ENCODE results near the gene POFUT2.
"Not testable (repeated sequence)": the region's sequence is repeated elsewhere in the genome, so short reads cannot be mapped to it uniquely, and the experiment has no call there.

POFUT2 gene

DNA sequence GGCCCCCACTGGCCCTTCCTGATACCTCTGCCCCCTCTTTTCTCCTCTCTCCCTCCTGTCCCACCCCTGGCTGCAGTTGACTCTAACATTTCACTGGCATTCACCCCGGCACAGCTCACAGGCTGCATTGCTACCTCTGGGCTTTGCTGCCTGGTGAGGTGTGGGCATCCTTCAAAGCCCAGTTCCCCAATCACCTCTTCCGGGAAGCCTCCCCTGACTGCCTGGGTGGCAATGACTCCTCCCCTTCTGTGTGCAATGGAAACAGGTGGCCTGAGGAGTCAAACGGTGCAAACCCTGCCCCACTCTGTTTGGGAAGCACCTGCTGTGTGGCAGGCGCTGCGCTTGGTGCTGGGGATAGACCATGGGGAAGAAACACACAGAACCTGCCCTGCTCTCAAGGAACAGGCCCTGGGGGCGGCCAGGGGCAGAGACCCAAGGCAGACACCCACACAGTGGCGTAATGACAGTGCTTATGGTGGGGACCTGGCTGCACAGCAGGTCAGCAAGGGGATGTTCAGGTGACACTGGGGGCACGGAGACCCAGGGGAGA is 39.3 kb upstream of the POFUT2 start:
- no peak for DNase-seq (ENCODE audit: low read depth in 2 of 3, low spot score in 1 of 3)

DNA sequence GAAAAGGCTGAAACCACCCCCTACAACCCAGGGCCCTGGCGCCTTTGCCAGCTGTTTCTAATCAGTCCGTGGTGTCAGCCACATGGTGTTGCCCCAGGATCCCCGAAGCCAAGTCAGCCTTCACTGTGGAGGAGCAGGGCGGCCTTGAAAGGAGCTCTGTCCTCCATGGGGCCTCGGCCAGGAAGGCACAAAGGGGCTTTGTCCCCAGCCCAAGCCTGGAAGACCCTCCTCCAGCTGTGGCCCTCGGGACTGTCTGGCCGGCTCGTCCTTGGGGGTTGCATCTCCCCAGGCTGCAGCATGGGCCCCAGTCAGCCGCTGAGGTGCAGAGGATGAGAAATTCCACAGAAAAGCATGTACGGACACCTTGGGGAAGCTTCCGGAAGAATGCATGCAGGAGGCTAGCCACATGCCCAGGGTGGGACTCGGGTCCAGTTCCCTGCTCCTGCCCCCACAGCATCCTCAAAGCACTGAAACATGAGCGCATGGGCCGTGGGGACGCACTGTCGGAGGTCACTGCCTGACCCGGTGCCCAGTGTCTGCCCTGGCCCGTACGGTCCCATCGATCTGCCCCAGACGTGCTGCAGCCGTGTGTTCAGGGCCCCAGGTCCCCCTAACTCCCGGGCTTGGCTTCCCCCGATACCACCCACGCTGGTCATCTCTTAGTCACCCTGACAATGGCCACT is 38.6 kb upstream of the POFUT2 start:
- no peak for DNase-seq (ENCODE audit: low read depth in 2 of 3, low spot score in 1 of 3)

DNA sequence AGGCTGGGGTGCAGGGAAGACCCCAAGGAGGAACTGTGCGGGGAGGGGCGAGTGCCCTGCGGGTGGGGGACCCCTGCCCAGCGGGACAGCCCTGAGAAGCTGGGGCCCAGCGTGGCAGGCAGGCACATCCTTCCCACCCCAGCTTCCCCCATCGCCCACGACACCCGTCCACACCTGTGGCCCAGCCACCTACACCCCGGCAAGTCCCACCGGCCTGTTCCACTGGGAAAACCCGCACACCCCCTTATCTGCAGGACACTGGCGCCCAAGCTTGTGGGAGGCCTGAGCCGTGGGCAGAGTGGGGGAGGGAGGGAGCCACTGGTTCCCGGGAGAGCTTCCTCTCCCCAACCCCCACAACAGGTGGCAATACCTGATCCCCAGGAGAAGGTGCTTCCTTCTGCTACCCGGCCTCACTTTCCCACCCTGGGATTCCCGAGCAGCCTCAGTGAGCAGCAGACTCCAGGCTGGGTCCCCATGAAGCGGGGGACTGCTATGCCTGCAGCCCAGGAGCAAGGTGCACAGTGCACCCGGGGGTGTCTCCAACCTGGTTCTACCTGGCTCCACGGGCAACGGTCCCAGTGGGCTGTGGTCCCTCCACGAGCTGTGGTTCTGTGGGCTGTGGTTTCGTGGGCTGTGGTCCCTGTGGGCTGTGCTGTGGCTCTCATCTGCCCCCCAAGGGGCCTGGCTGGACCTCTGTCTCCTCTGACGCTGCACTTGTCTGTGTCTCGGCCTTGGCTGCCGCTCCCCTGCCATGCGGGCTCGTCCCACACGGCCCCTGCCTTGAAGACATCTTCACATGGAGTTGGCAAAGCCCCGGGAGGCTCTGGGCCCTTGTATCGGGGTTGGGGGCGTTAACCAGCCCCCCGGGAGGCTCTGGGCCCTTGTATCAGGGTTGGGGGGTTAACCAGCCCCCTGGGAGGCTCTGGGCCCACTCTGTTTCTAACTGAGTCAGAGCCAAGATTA is 37.8 kb upstream of the POFUT2 start:
- no peak for DNase-seq (ENCODE audit: low read depth in 2 of 3, low spot score in 1 of 3)

DNA sequence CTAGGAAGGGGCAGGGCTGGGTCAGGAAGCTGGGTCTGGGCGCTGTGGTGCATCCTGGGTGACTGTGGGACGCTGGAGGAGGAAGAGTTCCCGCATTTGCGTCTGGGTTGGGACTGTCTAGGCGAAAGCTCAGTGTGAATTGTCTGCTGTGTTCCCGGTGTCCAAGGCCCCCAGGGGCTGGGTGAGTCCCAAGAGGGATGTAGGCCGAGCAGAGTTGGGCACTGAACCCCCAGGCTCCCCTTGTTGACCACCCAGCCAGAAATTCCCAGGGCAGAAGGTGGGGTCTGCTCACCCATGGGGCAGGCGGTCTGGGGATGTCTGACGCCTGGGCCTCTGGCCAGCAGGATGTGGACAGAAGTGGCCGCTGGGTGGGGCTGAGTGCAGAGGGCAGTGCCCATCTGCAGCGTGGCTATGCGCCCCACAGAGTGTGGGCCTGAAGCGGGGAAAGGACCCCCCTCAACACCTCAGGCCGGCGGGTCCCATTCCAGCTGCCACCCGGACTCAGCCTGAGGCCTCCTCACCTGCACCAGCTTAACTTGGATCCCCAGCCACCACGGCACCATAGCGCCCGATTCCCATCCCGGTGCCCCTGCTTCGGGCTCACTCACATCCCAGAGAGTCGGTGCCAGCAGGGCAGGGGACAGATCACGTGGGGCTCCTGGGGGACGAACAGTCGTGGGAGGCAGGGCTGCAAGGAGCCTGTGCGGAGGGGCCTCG is 37.0 kb upstream of the POFUT2 start:
- no peak for DNase-seq (ENCODE audit: low read depth in 2 of 3, low spot score in 1 of 3)

DNA sequence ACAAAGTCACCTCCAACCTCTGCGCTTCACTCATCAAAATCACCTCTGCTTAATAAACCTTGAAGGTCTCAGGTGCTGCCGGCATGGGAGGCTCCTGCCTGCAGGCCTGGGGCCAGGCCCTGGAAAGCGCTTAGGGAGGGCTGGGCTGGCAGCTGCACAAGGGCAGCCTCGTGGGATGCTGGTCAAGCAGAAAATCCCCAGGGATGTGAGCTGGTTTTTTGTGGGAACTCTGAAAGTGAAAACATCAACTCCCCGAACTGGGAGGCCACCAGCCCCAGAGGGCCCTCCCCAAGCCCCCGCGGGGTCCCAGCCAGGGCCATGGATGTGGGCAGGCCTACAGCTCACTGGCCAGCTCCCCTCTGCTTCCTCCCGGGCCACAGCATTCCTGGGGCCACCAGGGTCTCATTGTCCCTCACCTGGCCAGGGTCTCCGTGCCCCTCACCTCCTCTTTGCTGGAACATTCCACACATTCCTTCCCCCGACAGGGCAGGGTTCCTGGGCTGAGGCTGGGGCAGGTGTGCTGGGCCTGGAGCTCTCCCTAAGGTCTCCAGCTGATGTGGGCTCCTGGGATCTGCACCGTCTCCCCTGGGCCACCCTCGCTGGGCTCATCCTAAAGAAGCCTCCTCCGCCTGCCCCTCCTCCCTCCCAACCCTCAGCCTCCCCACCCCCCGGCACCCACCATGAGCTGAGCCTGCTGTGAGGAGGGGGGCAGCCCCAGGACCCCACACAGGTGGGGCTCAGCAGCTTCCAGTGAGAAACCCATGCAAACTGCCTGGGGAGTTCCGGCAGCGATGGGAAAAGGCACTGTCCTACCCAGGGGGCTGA is 36.0 kb upstream of the POFUT2 start:
- DNase-seq (ENCODE audit: low read depth in 2 of 3, low spot score in 1 of 3): no peak

DNA sequence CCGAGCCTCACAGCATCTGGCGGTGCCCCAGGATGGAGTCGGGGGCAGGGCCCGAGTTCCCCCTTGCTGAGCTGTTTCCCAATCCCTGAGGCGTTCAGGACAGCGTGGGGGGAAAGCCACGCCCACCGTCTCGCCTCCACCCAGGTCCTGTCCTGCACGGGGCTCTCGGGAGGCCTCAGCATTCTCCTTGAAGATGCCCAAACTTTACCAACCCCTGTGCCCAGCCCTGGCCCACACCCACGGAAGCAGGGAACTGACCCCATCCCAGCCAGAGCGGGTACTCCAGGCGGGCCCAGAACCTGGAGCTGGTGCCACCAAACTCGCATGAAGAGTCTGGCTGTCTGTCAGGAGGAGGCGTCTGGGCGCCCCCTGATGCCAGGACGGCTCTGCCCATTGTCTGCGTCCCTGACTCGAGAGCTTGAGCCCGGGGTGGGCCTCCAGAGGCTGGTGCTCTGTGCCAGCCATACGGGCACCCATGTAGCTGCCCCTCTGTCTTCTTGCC is 35.3 kb upstream of the POFUT2 start:
- DNase-seq (ENCODE audit: low read depth in 2 of 3, low spot score in 1 of 3): no peak

DNA sequence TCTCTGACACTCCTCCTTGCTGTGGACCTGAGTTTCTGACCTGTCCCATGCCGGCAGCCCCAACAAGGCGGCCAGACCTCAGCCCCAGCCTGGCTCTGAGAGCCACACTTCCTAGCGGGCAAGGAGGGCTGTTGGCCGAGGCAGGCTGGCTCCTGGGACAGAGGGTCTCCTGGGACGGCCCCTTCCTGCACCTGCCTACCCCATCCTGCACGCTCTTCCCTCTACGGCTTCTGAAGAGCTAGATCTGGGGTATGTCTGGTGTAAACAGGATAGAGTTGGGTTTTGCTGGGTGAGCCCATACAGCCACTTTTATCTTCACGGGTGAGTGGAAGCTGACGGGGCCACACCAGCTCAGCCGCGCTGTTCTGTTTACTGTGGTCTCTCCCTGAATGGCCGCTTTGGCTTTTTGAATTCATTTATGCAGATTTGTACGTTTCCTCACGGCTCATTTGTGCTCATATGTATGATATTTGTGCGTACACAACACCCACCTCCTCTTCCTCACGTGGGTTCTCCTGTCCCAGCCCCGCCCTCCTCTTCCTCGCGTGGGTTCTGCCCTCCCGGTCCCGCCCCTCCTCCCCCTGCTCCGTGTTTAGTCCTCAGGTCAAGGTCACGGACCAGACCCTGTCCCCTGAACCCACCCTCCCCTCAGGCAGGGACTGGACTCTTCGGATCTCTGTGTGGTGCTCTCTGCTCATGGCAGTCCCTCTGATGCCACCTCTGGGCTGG is 34.7 kb upstream of the POFUT2 start:
- DNase-seq (ENCODE audit: low read depth in 2 of 3, low spot score in 1 of 3): no peak

DNA sequence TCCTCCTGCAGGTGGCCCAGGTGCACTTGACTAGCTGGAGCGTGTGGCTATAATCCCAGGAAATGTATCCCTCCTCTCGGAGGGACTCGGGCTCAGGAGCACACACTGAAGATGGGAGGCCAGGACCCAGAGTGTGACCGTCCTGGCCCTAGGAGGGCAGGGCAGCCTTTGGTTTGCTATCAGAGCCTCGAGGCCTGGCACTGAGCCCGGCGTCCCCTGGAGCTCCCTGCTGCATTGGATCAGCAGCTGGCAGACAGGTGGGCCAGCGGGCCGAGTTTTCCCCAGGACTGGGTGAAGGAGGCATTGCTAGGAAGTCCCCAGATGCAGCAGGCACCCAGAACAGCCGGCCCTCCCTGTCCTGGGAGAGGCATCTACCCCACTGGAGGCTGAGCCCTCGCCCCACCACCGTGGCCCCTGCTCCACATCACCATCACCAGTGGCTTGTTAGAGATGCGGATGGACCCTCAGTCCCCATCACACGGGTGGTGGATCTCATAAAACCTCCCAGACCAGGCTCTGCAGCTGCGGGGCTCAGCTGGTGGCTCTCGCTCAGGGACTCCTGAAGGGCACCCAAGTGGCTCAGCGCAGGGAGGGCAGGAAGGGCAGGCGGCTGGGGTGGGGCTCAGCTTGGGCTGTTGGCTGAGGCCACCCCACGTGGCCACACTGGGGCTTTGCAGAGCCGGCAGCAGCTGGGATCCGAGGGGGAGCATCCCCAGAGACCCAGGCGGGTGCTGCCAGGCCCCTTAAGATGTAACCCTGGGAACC is 32.7 kb upstream of the POFUT2 start:
- DNase-seq (ENCODE audit: low read depth in 2 of 3, low spot score in 1 of 3): no peak

DNA sequence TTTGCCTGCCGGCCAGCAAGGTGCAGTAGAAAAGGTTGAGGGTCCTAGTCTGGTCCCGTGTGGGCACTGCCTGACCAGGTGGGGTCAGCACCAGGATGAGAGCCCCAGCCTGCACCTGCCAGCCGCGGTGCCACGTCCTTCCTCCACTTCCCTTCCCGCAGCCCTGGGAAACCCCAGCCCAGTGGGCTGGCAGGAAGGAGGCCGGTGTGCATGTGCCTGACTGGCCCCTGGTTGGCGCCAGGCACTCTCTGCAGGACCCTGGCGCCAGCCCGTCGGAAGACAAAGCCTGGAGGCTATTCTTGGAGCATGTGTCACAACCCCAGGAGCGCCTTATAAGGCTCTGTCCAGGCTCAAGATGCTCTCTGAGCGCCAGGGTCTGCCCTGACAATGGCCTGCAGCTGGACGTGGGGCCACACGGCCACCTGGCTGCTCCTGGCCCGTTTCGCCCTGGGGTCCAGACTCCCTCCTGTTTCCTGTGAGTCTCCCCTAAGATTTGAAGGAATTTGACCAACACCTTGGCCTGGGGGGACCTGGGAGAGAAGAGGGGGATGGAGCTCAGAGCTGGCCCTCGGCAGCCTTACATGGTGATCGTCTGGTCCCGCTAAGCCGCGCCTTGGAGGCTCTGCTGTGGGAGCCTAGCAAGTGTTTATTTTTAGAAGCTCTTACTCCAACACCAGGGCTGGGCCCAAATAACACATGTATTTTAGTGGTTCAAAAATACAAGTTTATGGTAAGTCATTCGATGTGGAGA is 31.9 kb upstream of the POFUT2 start:
- no peak for DNase-seq (ENCODE audit: low read depth in 2 of 3, low spot score in 1 of 3)

DNA sequence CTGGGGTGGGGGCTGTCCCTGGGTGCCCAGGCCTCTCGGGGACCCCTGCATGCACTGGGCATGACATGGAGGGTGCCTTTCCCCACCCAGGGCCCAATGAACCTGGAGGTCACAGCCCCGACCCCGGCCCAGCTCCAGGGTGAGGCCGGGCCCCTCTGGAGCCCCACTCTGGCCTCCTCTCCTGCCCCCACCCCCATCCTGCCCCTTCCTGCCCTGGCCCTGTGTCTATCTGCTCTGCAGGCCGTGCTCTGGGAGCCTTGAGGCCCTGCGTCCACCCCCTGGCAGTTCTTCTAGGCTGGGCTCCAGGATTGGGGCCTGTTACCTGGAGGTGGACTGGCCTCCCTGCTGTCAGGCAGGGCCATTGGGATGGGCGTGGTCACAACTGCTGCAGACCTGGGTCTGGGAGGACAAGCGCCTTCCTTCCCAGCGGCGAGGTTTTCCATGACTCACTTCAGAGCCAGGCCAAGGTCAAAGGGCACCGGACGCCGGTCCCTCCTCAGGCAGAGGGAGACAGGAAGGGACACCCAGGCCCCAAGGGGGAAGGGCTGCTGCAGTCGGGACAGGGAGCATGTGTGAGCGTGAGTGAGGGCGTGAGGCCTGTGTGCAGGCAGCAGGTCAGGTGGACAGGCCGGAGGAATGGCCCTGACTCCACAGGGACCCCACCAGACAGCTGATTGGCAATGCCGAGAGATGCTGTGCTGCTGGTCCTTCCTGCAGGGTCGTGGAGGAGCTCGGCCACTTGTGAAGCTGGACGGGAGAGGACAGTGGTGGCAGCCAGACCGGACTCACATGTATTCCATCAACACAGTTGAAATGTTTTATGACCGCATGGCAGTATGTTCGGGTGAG is 31.1 kb upstream of the POFUT2 start:
- DNase-seq (ENCODE audit: low read depth in 2 of 3, low spot score in 1 of 3): no peak

DNA sequence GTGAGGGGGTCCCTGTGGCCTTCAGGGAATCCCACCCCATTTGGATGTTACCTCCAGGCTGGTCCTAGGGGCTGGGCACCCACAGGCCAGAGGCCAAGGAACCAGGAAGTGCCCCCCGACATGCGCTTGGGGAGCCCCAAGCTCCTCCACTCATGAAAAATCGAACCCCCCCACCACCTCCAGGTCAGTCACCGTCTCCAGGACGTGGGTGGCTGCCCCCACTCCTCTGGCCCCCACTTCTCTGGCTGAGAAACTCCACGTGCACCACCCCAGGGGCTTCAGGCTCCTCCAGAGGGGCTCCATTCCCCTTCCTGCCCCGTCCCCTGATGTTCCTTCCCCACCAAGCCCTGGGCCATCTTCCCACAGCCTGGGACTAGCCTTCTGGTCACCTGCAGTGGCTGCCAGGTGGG is 30.5 kb upstream of the POFUT2 start:
- DNase-seq (ENCODE audit: low read depth in 2 of 3, low spot score in 1 of 3): no peak

DNA sequence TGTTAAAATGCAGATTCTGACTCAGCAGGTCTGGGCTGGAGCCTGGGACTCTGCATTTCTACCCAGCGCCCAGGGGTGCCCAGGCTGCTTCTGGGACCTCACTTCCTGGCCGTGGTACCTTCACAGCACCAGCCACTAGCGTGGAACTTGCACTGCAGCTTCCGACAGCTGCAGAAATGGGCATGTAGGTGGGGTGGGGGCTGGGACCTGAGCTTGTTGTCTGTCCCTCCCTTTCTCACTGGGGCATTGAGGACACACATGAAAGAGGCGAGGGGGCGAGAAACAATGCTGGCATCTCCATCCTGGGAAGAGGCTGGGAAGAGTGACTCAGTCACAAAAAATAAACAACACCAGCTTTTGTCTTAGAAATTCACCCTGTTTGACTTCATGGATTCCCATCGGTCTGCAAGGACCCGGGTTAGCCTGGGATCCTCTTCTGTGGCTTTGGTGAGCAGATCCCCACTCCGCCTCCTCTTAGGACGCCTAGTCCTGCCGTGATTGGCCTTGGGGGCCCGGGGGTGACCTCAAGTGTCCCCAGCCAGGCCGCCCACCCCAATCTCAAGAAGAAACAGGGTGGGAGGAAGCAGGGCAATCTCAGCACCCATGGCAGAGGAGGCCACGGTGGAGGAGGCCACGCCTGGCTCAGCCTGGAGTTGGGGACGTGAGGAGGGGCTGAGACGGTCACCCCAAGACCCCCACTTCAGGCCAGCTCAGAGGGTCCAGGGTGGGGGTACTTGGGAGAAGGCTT is 29.9 kb upstream of the POFUT2 start:
- no peak for DNase-seq (ENCODE audit: low read depth in 2 of 3, low spot score in 1 of 3)

DNA sequence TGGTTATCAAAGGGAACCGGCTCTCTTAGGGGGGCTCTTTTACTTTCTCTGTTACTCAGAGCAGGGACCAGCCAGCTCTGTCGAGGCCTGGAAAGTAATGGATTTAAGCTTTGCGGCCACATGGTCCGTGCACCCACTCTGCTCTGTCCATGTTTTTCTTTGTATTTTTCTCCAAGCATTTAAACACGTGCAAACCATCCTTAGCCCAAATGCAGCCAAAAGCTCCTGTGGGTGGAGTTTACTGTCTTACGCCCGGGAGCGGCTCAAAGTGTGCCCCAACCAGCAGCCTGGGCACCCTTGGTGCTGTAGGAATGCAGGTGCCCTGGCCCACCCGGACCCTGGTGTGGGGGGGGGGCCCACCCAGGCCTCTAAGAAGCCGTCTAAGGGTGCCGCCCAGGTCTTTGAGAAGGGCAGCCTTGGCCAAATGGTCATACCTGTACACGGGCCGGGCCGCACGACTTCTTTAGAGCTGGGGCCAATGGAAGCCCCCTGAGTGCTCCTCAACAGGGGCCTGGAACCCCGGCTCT is 29.2 kb upstream of the POFUT2 start:
- no peak for DNase-seq (ENCODE audit: low read depth in 2 of 3, low spot score in 1 of 3)

DNA sequence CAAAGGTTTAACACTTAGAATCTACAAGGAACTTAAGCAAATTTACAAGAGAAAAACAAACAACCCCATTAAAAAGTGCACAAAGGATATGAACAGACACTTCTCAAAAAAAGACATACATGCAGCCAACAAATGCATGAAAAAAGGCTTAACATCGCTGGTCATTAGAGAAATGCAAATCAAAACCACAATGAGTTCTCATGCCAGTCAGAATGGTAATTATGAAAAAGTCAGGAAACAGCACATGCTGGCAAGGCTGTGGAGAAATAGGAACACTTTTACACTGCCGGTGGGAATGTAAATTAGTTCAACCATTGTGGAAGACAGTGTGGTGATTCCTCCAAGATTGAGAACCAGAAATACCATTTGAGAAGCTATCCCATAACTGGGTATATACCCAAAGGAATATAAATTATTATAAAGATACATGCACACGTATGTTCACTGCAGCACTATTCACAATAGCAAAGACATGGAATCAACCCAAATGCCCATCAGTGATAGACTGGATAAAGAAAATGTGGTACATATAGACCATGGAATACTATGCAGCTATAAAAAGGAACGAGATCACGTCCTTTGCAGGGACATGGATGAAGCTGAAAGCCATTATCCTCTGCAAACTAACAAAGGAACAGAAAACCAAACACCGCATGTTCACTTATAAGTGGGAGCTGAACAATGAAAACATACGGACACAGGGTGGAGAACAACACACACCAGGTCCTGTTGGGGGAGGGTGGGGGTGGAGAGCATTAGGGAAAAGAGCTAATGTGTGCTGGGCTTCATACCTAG is 28.2 kb upstream of the POFUT2 start:
- not testable (repeated sequence) for DNase-seq (ENCODE audit: low read depth in 2 of 3, low spot score in 1 of 3)

DNA sequence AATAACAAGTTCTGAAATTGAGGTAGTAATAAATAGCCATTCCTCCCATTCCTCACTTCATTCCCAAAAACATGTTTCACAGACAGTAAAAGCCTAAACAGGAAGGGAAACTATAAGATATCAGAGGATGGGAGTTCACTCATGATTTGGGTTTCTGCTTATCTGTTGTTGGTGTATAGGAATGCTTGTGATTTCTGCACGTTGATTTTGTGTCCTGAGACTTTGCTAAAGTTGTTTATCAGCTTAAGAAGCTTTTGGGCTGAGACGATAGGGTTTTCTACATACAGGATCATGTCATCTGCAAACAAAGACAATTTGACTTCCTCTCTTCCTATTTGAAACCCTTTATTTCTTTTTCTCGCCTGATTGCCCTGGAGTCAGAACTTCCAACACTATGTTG is 26.0 kb upstream of the POFUT2 start:
- no peak for DNase-seq (ENCODE audit: low read depth in 2 of 3, low spot score in 1 of 3)

DNA sequence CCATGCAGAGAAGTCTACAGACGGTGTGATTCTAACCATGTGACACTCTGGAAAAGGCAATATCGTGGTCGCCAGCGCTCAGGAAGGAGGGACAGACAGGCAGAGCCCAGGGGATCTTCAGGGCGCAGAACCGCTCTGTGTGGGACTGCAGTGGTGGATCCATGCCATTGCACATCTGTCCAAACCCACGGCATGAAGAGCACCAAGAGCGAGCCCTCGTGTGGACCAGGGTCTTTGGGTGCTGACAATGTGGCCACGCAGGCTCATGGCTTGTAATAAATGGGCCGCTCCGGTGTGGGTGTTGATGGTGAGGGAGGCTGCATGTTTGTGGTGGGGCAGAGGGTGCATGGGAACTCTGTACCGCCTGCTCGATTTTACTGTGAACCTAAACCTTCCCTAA is 25.3 kb upstream of the POFUT2 start:
- DNase-seq (ENCODE audit: low read depth in 2 of 3, low spot score in 1 of 3): no peak

All from stimulated activated CD4-positive, alpha-beta T cell treated with anti-CD3 and anti-CD28 coated beads, Interleukin-12 subunit alpha, Interleukin-12 subunit beta, amount 100 ng/mL, for 48 hours (primary cell).